Activated naive CD8-positive, alpha-beta T cell treated with anti-CD3 and anti-CD28 coated beads, Interleukin-2, amount 10 ng/mL, durations not matched to agents 7 days and 5 days (primary cell): ENCODE data around the gene CP. TPM values are rescaled to one million over a fixed set of nuclear protein-coding genes. Genes with fewer than 3 reads are reported as not detected.
"Not testable (repeated sequence)": the region's sequence is repeated elsewhere in the genome, so short reads cannot be mapped to it uniquely, and the experiment has no call there.

Source experiments
- ATAC-seq: fragments of 150-1000 bp; cut with Tn5 transposase; one replicate; pipeline ENCODE4 v1.10.0; 2021; ENCODE audit warnings: low read depth, moderate library complexity
- POLR2A ChIA-PET: fragments of 350-600 bp; sonication (Branson Sonifier 250); formaldehyde crosslinking; loops from one replicate; lab custom pipeline; 2021; ENCODE audit warnings: antibody characterized with exemption; lab: Charles Lee
- DNase-seq: peaks from one replicate; pipeline ENCODE4 v3.0.0; 2021
- H3K27ac Mint-ChIP-seq: one replicate; pipeline ENCODE4 v1.8.0; 2022; ENCODE audit warnings: mild to moderate bottlenecking, mixed read lengths
- H3K27me3 Mint-ChIP-seq: one replicate; pipeline ENCODE4 v1.8.0; 2022; ENCODE audit warnings: mild to moderate bottlenecking, moderate library complexity, mixed read lengths
- H3K36me3 Mint-ChIP-seq: one replicate; pipeline ENCODE4 v1.8.0; 2021; ENCODE audit warnings: mild to moderate bottlenecking, mixed read lengths
- H3K4me1 Mint-ChIP-seq: one replicate; pipeline ENCODE4 v1.8.0; 2021; ENCODE audit warnings: mixed read lengths
- H3K4me3 Mint-ChIP-seq: one replicate; pipeline ENCODE4 v1.8.0; 2022; ENCODE audit warnings: mild to moderate bottlenecking, moderate library complexity, mixed read lengths
- H3K9me3 Mint-ChIP-seq: one replicate; pipeline ENCODE4 v1.8.0; 2021; ENCODE audit warnings: mixed read lengths
- total RNA-seq, 2 experiments: library from RNA; stranded (reverse); gene quantifications; one replicate each; pipeline ENCODE4 v1.2.3, GENCODE V29; 2021

The CP gene
- total RNA-seq, 2 experiments from 2014 or later = not detected

GRCh38 chr3:149243540-149243939, 21.9 kb upstream of the CP start:
- H3K27me3 Mint-ChIP-seq = peaks cover 1% of the 10 kb centered on the region
- no peak for DNase-seq
- peaks cover 6% of the 10 kb centered on the region for H3K36me3 Mint-ChIP-seq
- H3K4me1 Mint-ChIP-seq = peaks cover 22% of the 10 kb centered on the region
- H3K9me3 Mint-ChIP-seq = peaks cover 2% of the 10 kb centered on the region
- H3K27ac Mint-ChIP-seq = no peak overlapping the region
- no peak overlapping the region for H3K4me3 Mint-ChIP-seq
- ATAC-seq = no peak
- POLR2A ChIA-PET = no interaction called here

GRCh38 chr3:149239357-149239936, 17.8 kb upstream of the CP start:
- H3K4me3 Mint-ChIP-seq = no peak overlapping the region
- no peak for ATAC-seq
- POLR2A ChIA-PET = no interaction called here
- peaks cover 5% of the 10 kb centered on the region for H3K4me1 Mint-ChIP-seq
- peaks cover 20% of the 10 kb centered on the region for H3K27me3 Mint-ChIP-seq
- H3K36me3 Mint-ChIP-seq = peaks cover 6% of the 10 kb centered on the region
- no peak for DNase-seq
- peaks cover 4% of the 10 kb centered on the region for H3K9me3 Mint-ChIP-seq
- no peak overlapping the region for H3K27ac Mint-ChIP-seq

GRCh38 chr3:149238268-149238667, 16.6 kb upstream of the CP start:
- H3K27ac Mint-ChIP-seq, DNase-seq, POLR2A ChIA-PET, H3K9me3 Mint-ChIP-seq, H3K4me3 Mint-ChIP-seq, ATAC-seq, H3K36me3 Mint-ChIP-seq, H3K4me1 Mint-ChIP-seq: not testable (repeated sequence)
- H3K27me3 Mint-ChIP-seq = peaks cover 20% of the 10 kb centered on the region

- POLR2A ChIA-PET = no interaction called here
- DNase-seq (no peak), ATAC-seq (no peak)
- H3K27ac Mint-ChIP-seq = no peak overlapping the region
- peaks cover 20% of the 10 kb centered on the region for H3K27me3 Mint-ChIP-seq
- H3K4me3 Mint-ChIP-seq = no peak overlapping the region
- peaks cover 1% of the 10 kb centered on the region for H3K4me1 Mint-ChIP-seq
- peaks cover 7% of the 10 kb centered on the region for H3K9me3 Mint-ChIP-seq
- no peaks in the 10 kb centered on the region for H3K36me3 Mint-ChIP-seq
These were observed 14.2 kb upstream of the CP start for GRCh38 chr3:149235599-149236424.

- Mint-ChIP-seq H3K27ac (no peak overlapping the region), H3K27me3 (peaks cover 20% of the 10 kb centered on the region), H3K4me3 (no peak overlapping the region), H3K36me3 (no peaks in the 10 kb centered on the region), H3K4me1 (peaks cover 1% of the 10 kb centered on the region), H3K9me3 (peaks cover 7% of the 10 kb centered on the region)
- POLR2A ChIA-PET = no interaction called here
- DNase-seq (no peak), ATAC-seq (no peak)
These were observed 13.1 kb upstream of the CP start for GRCh38 chr3:149234671-149235245.

- H3K27me3 Mint-ChIP-seq = peaks cover 17% of the 10 kb centered on the region
- no peaks in the 10 kb centered on the region for H3K36me3 Mint-ChIP-seq
- DNase-seq (no peak), ATAC-seq (no peak)
- peaks cover 4% of the 10 kb centered on the region for H3K9me3 Mint-ChIP-seq
- POLR2A ChIA-PET = interaction anchor here (0.6 kb wide), 1 partner anchor 33 kb away, joined by 4 read pairs; no protein-coding TSS in a partner anchor
- peaks cover 1% of the 10 kb centered on the region for H3K4me1 Mint-ChIP-seq
- H3K4me3 Mint-ChIP-seq = no peak overlapping the region
- no peak overlapping the region for H3K27ac Mint-ChIP-seq
These were observed 11.7 kb upstream of the CP start for GRCh38 chr3:149233323-149233722.

GRCh38 chr3:149231871-149232270, 10.2 kb upstream of the CP start:
- H3K4me1 Mint-ChIP-seq = peaks cover 2% of the 10 kb centered on the region
- DNase-seq = no peak
- peaks cover 3% of the 10 kb centered on the region for H3K9me3 Mint-ChIP-seq
- no peaks in the 10 kb centered on the region for H3K36me3 Mint-ChIP-seq
- ATAC-seq = no peak
- H3K27me3 Mint-ChIP-seq = peaks cover 6% of the 10 kb centered on the region
- POLR2A ChIA-PET = no interaction called here
- H3K27ac Mint-ChIP-seq = no peak overlapping the region
- H3K4me3 Mint-ChIP-seq = no peak overlapping the region

GRCh38 chr3:149227591-149228268, 6.1 kb upstream of the CP start:
- POLR2A ChIA-PET = interaction anchor here (0.6 kb wide), 1 partner anchor 103 kb away, joined by 3 read pairs; no protein-coding TSS in a partner anchor
- DNase-seq (no peak), ATAC-seq (no peak)
- no peak overlapping the region for H3K27ac Mint-ChIP-seq
- no peaks in the 10 kb centered on the region for H3K27me3 Mint-ChIP-seq
- H3K36me3 Mint-ChIP-seq = no peaks in the 10 kb centered on the region
- H3K4me1 Mint-ChIP-seq = peaks cover 26% of the 10 kb centered on the region
- peaks cover 1% of the 10 kb centered on the region for H3K9me3 Mint-ChIP-seq
- H3K4me3 Mint-ChIP-seq = no peak overlapping the region

- H3K36me3 Mint-ChIP-seq = no peaks in the 10 kb centered on the region
- no peaks in the 10 kb centered on the region for H3K27me3 Mint-ChIP-seq
- no peak overlapping the region for H3K27ac Mint-ChIP-seq
- H3K4me3 Mint-ChIP-seq = no peak overlapping the region
- ATAC-seq (no peak), DNase-seq (no peak)
- peaks cover 1% of the 10 kb centered on the region for H3K9me3 Mint-ChIP-seq
- H3K4me1 Mint-ChIP-seq = peaks cover 26% of the 10 kb centered on the region
- POLR2A ChIA-PET = no interaction called here
These were observed 5.1 kb upstream of the CP start for GRCh38 chr3:149226776-149227175.

- peaks cover 26% of the 10 kb centered on the region for H3K4me1 Mint-ChIP-seq
- DNase-seq (no peak), ATAC-seq (peak; percentile 78)
- H3K27me3 Mint-ChIP-seq = no peaks in the 10 kb centered on the region
- POLR2A ChIA-PET = interaction anchor here (0.7 kb wide), 1 partner anchor 48 kb away, joined by 3 read pairs; no protein-coding TSS in a partner anchor
- H3K36me3 Mint-ChIP-seq = peaks cover 1% of the 10 kb centered on the region
- peak overlapping the region; percentile 86 for H3K4me3 Mint-ChIP-seq
- peaks cover 1% of the 10 kb centered on the region for H3K9me3 Mint-ChIP-seq
- peak overlapping the region; percentile 86 for H3K27ac Mint-ChIP-seq
These were observed 3.3 kb upstream of the CP start for GRCh38 chr3:149224736-149225594.

GRCh38 chr3:149223461-149223820, 1.8 kb upstream of the CP start:
- no peak for DNase-seq
- peaks cover 1% of the 10 kb centered on the region for H3K36me3 Mint-ChIP-seq
- H3K27ac Mint-ChIP-seq = peak overlapping the region; percentile 72
- no peak overlapping the region for H3K4me3 Mint-ChIP-seq
- POLR2A ChIA-PET = interaction anchor here (1.3 kb wide), 1 partner anchor 94 kb away, joined by 3 read pairs; the partner anchor contains the start of gene HPS3
- H3K27me3 Mint-ChIP-seq = peaks cover 2% of the 10 kb centered on the region
- H3K4me1 Mint-ChIP-seq = peaks cover 26% of the 10 kb centered on the region
- H3K9me3 Mint-ChIP-seq = peaks cover 1% of the 10 kb centered on the region
- no peak for ATAC-seq

GRCh38 chr3:149219380-149220121, 2.1 kb downstream of the CP start:
- H3K27ac Mint-ChIP-seq, H3K27me3 Mint-ChIP-seq, H3K4me3 Mint-ChIP-seq, H3K36me3 Mint-ChIP-seq, DNase-seq, H3K9me3 Mint-ChIP-seq, POLR2A ChIA-PET, ATAC-seq: not testable (repeated sequence)
- peaks cover 13% of the 10 kb centered on the region for H3K4me1 Mint-ChIP-seq
